Mucosa of rectum (tissue), 2 donors: ENCODE data around the gene ZDHHC19.
A peak's percentile ranks its signal among the peaks of the same experiment; 100 is the strongest.

ENCODE experiments used
- H3K27ac ChIP-seq, 2 donors: one replicate each; pipeline ENCODE4 v1.7.0; 2013; ENCODE audit warnings: inconsistent platforms in 2 of 2, low read depth in 2 of 2, low read length in 2 of 2
- H3K27me3 ChIP-seq, 2 donors: one replicate each; pipeline ENCODE4 v1.7.0; 2013; ENCODE audit warnings: low read length in 2 of 2; ENCODE audit not compliant: control insufficient read depth in 2 of 2, insufficient read depth in 2 of 2
- H3K36me3 ChIP-seq, 2 donors: one replicate each; pipeline ENCODE4 v1.7.0; 2013; ENCODE audit warnings: low read length in 2 of 2; ENCODE audit not compliant: control insufficient read depth in 2 of 2, insufficient read depth in 2 of 2
- H3K4me1 ChIP-seq, 2 donors: one replicate each; pipeline ENCODE4 v1.7.0; 2013; ENCODE audit warnings: low read length in 2 of 2, mild to moderate bottlenecking in 1 of 2; ENCODE audit not compliant: control insufficient read depth in 2 of 2, insufficient read depth in 2 of 2
- H3K4me3 ChIP-seq, 2 donors: one replicate each; pipeline ENCODE4 v1.7.0; 2013; ENCODE audit warnings: low read length in 2 of 2
- H3K9ac ChIP-seq, 2 donors: one replicate each; pipeline ENCODE4 v1.7.0; 2013; ENCODE audit warnings: low read length in 2 of 2, low read depth in 1 of 2, mild to moderate bottlenecking in 1 of 2
- H3K9me3 ChIP-seq, 2 donors: one replicate each; pipeline ENCODE4 v1.7.0; 2013; ENCODE audit warnings: low read length in 2 of 2; ENCODE audit not compliant: control insufficient read depth in 2 of 2
- donor health status: healthy.
- donor health status: Normal muscosa, but diverticular disease.

Gene ZDHHC19

GRCh38 chr3:196203846-196204245 is 7.4 kb downstream of the ZDHHC19 start:
- no peak overlapping the region for H3K9ac ChIP-seq
- H3K9me3 ChIP-seq: no peaks in the 10 kb centered on the region
- H3K27ac ChIP-seq: no peak overlapping the region
- no peaks in the 10 kb centered on the region for H3K36me3 ChIP-seq
- H3K4me1 ChIP-seq: peaks cover 2 to 3% of the 10 kb centered on the region in 2 donors
- H3K4me3 ChIP-seq: no peak overlapping the region
- H3K27me3 ChIP-seq: peaks cover 0 to 3% of the 10 kb centered on the region in 2 donors

GRCh38 chr3:196202516-196202970 is 8.7 kb downstream of the ZDHHC19 start:
- Histone ChIP-seq H3K9me3 (no peaks in the 10 kb centered on the region), H3K9ac (no peak overlapping the region), H3K27me3 (peaks cover 0 to 3% of the 10 kb centered on the region in 2 donors), H3K36me3 (no peaks in the 10 kb centered on the region), H3K4me1 (peaks cover 0 to 3% of the 10 kb centered on the region in 2 donors), H3K4me3 (peak overlapping the region in 1 of 2 donors; percentile 1), H3K27ac (peak overlapping the region in 1 of 2 donors; percentile 48)

- Histone ChIP-seq H3K27ac (no peak overlapping the region), H3K4me1 (peaks cover 9 to 23% of the 10 kb centered on the region in 2 donors), H3K9ac (no peak overlapping the region), H3K27me3 (peaks cover 0 to 3% of the 10 kb centered on the region in 2 donors), H3K4me3 (no peak overlapping the region), H3K9me3 (no peaks in the 10 kb centered on the region), H3K36me3 (no peaks in the 10 kb centered on the region)
These were observed 12.1 kb downstream of the ZDHHC19 start for GRCh38 chr3:196198771-196199753.

GRCh38 chr3:196198081-196198675 is 13.0 kb downstream of the ZDHHC19 start:
- no peak overlapping the region for H3K27ac ChIP-seq
- H3K9ac ChIP-seq: no peak overlapping the region
- no peaks in the 10 kb centered on the region for H3K9me3 ChIP-seq
- peaks cover 0 to under 1% of the 10 kb centered on the region in 2 donors for H3K27me3 ChIP-seq
- H3K4me1 ChIP-seq: peaks cover 18 to 32% of the 10 kb centered on the region in 2 donors
- no peaks in the 10 kb centered on the region for H3K36me3 ChIP-seq
- no peak overlapping the region for H3K4me3 ChIP-seq

GRCh38 chr3:196197524-196197923 is 13.7 kb downstream of the ZDHHC19 start:
- H3K4me1 ChIP-seq: peaks cover 24 to 36% of the 10 kb centered on the region in 2 donors
- H3K9ac ChIP-seq: no peak overlapping the region
- H3K27ac ChIP-seq: no peak overlapping the region
- no peaks in the 10 kb centered on the region for H3K27me3 ChIP-seq
- H3K36me3 ChIP-seq: no peaks in the 10 kb centered on the region
- H3K4me3 ChIP-seq: no peak overlapping the region
- no peaks in the 10 kb centered on the region for H3K9me3 ChIP-seq

- no peaks in the 10 kb centered on the region for H3K9me3 ChIP-seq
- peak overlapping the region in 1 of 2 donors; percentile 11 for H3K9ac ChIP-seq
- no peak overlapping the region for H3K4me3 ChIP-seq
- H3K27ac ChIP-seq: no peak overlapping the region
- peaks cover 32 to 43% of the 10 kb centered on the region in 2 donors for H3K4me1 ChIP-seq
- H3K36me3 ChIP-seq: no peaks in the 10 kb centered on the region
- H3K27me3 ChIP-seq: no peaks in the 10 kb centered on the region
These were observed 15.4 kb downstream of the ZDHHC19 start for GRCh38 chr3:196195664-196196265.

- H3K27ac ChIP-seq: peak overlapping the region; percentile 78 to 85
- no peaks in the 10 kb centered on the region for H3K36me3 ChIP-seq
- H3K27me3 ChIP-seq: no peaks in the 10 kb centered on the region
- peaks cover 35 to 46% of the 10 kb centered on the region in 2 donors for H3K4me1 ChIP-seq
- peak overlapping the region in 1 of 2 donors; percentile 54 for H3K9ac ChIP-seq
- no peaks in the 10 kb centered on the region for H3K9me3 ChIP-seq
- H3K4me3 ChIP-seq: no peak overlapping the region
These were observed 16.7 kb downstream of the ZDHHC19 start for GRCh38 chr3:196194542-196194915.

- no peak overlapping the region for H3K4me3 ChIP-seq
- peak overlapping the region; percentile 52 to 54 for H3K9ac ChIP-seq
- peaks cover 36 to 47% of the 10 kb centered on the region in 2 donors for H3K4me1 ChIP-seq
- H3K27me3 ChIP-seq: no peaks in the 10 kb centered on the region
- no peaks in the 10 kb centered on the region for H3K36me3 ChIP-seq
- H3K27ac ChIP-seq: peak overlapping the region; percentile 78 to 85
- no peaks in the 10 kb centered on the region for H3K9me3 ChIP-seq
These were observed 17.3 kb downstream of the ZDHHC19 start for GRCh38 chr3:196193736-196194541.

- Histone ChIP-seq H3K4me1 (peaks cover 36 to 47% of the 10 kb centered on the region in 2 donors), H3K9ac (peak overlapping the region; percentile 52 to 54), H3K36me3 (no peaks in the 10 kb centered on the region), H3K27me3 (no peaks in the 10 kb centered on the region), H3K4me3 (no peak overlapping the region), H3K27ac (peak overlapping the region; percentile 78 to 85), H3K9me3 (no peaks in the 10 kb centered on the region)
These were observed 18.0 kb downstream of the ZDHHC19 start for GRCh38 chr3:196193133-196193735.
